ENCODE measurements around the gene GTPBP3. TPM values are rescaled to one million over a fixed set of nuclear protein-coding genes. Genes with fewer than 3 reads are reported as not detected.
A peak's percentile ranks its signal among the peaks of the same experiment; 100 is the strongest.

The GTPBP3 gene
- total and polyA plus RNA-seq, 9 of the 15 experiments (the other 6 are each of a cell fraction or from before 2014, with no cell fraction given) = 4.9 to 124 (median 22.6) TPM

DNA sequence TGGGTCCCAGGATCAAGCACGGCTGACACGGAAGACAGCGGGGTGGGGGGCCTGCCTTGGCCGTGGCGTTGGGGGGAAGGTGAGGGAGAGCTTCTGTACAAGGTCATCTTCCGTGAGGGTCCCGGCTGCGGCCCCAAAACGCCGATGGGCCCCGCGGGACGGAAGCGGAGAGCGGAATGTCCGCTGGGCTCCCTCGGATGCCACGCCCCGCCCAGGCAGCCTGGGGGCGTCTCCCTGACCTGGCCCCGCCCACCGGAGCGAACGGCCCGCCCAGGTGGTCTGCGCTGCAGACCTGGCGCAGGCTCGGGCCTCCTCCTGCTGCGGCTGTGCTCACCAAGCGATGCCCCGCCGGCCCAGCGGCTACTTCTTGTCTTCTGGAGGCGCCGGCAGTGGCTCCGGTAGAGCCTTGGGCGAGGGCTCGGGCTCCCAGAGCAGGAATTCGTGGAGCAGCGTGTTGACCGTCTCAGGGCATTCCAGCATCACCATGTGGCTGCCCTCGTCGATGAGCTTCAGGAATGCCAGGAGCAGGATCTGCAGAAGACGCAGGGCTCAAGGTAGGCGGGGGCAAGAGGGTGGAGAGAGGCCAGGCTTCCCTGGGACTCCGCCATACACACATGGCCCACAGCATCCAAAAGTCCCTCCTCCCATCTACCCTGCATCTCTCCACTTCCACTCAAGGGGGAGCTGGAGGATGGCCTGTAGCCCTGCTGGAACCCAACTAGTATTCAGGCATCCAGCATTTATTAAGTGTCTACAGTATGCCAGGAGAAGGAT lies 44.9 kb upstream of the GTPBP3 start (continued):
- TF ChIP-seq SRF (CRISPR knock-in tag; IDR thresholded peaks at IDR 0.05) = peak in 1 of 2 experiments; percentile 10; a peak in 1 of 4 replicates
- TF ChIP-seq RBM14 (IDR thresholded peaks at IDR 0.05; ENCODE audit: borderline replicate concordance, insufficient read depth, low read depth, low read length) = no peak
- no peak for TF ChIP-seq RBBP5 (IDR thresholded peaks at IDR 0.05; ENCODE audit: borderline replicate concordance, insufficient read depth, low read length, poor library complexity, severe bottlenecking)
- TF ChIP-seq, protein P1, sequence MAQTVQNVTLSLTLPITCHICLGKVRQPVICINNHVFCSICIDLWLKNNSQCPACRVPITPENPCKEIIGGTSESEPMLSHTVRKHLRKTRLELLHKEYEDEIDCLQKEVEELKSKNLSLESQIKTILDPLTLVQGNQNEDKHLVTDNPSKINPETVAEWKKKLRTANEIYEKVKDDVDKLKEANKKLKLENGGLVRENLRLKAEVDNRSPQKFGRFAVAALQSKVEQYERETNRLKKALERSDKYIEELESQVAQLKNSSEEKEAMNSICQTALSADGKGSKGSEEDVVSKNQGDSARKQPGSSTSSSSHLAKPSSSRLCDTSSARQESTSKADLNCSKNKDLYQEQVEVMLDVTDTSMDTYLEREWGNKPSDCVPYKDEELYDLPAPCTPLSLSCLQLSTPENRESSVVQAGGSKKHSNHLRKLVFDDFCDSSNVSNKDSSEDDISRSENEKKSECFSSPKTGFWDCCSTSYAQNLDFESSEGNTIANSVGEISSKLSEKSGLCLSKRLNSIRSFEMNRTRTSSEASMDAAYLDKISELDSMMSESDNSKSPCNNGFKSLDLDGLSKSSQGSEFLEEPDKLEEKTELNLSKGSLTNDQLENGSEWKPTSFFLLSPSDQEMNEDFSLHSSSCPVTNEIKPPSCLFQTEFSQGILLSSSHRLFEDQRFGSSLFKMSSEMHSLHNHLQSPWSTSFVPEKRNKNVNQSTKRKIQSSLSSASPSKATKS (CRISPR knock-in tag; IDR thresholded peaks at IDR 0.05) = no peak
- TF ChIP-seq, protein P2, sequence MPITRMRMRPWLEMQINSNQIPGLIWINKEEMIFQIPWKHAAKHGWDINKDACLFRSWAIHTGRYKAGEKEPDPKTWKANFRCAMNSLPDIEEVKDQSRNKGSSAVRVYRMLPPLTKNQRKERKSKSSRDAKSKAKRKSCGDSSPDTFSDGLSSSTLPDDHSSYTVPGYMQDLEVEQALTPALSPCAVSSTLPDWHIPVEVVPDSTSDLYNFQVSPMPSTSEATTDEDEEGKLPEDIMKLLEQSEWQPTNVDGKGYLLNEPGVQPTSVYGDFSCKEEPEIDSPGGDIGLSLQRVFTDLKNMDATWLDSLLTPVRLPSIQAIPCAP (CRISPR knock-in tag; IDR thresholded peaks at IDR 0.05; ENCODE audit: borderline replicate concordance) = no peak
- TF ChIP-seq, protein P3, sequence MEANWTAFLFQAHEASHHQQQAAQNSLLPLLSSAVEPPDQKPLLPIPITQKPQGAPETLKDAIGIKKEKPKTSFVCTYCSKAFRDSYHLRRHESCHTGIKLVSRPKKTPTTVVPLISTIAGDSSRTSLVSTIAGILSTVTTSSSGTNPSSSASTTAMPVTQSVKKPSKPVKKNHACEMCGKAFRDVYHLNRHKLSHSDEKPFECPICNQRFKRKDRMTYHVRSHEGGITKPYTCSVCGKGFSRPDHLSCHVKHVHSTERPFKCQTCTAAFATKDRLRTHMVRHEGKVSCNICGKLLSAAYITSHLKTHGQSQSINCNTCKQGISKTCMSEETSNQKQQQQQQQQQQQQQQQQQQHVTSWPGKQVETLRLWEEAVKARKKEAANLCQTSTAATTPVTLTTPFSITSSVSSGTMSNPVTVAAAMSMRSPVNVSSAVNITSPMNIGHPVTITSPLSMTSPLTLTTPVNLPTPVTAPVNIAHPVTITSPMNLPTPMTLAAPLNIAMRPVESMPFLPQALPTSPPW (CRISPR knock-in tag; IDR thresholded peaks at IDR 0.05) = peak; percentile 17; the same call in 1 of the 2 replicates
- no peak for TF ChIP-seq HMG20A (CRISPR knock-in tag; conservative IDR thresholded peaks at IDR 0.05)
- no peak for TF ChIP-seq PCBP2 (IDR thresholded peaks at IDR 0.05; ENCODE audit: low read depth, low read length, poor library complexity, severe bottlenecking)
- TF ChIP-seq, protein P4, sequence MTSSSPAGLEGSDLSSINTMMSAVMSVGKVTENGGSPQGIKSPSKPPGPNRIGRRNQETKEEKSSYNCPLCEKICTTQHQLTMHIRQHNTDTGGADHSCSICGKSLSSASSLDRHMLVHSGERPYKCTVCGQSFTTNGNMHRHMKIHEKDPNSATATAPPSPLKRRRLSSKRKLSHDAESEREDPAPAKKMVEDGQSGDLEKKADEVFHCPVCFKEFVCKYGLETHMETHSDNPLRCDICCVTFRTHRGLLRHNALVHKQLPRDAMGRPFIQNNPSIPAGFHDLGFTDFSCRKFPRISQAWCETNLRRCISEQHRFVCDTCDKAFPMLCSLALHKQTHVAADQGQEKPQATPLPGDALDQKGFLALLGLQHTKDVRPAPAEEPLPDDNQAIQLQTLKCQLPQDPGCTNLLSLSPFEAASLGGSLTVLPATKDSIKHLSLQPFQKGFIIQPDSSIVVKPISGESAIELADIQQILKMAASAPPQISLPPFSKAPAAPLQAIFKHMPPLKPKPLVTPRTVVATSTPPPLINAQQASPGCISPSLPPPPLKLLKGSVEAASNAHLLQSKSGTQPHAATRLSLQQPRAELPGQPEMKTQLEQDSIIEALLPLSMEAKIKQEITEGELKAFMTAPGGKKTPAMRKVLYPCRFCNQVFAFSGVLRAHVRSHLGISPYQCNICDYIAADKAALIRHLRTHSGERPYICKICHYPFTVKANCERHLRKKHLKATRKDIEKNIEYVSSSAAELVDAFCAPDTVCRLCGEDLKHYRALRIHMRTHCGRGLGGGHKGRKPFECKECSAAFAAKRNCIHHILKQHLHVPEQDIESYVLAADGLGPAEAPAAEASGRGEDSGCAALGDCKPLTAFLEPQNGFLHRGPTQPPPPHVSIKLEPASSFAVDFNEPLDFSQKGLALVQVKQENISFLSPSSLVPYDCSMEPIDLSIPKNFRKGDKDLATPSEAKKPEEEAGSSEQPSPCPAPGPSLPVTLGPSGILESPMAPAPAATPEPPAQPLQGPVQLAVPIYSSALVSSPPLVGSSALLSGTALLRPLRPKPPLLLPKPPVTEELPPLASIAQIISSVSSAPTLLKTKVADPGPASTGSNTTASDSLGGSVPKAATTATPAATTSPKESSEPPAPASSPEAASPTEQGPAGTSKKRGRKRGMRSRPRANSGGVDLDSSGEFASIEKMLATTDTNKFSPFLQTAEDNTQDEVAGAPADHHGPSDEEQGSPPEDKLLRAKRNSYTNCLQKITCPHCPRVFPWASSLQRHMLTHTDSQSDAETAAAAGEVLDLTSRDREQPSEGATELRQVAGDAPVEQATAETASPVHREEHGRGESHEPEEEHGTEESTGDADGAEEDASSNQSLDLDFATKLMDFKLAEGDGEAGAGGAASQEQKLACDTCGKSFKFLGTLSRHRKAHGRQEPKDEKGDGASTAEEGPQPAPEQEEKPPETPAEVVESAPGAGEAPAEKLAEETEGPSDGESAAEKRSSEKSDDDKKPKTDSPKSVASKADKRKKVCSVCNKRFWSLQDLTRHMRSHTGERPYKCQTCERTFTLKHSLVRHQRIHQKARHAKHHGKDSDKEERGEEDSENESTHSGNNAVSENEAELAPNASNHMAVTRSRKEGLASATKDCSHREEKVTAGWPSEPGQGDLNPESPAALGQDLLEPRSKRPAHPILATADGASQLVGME (CRISPR knock-in tag; IDR thresholded peaks at IDR 0.05) = 0 out of 2 replicates have a peak, but pooled peaks have one; percentile 36
- TF ChIP-seq, protein P5, sequence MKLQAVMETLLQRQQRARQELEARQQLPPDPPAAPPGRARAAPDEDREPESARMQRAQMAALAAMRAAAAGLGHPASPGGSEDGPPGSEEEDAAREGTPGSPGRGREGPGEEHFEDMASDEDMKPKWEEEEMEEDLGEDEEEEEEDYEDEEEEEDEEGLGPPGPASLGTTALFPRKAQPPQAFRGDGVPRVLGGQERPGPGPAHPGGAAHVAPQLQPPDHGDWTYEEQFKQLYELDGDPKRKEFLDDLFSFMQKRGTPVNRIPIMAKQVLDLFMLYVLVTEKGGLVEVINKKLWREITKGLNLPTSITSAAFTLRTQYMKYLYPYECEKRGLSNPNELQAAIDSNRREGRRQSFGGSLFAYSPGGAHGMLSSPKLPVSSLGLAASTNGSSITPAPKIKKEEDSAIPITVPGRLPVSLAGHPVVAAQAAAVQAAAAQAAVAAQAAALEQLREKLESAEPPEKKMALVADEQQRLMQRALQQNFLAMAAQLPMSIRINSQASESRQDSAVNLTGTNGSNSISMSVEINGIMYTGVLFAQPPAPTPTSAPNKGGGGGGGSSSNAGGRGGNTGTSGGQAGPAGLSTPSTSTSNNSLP (IDR thresholded peaks at IDR 0.05; ENCODE audit: borderline replicate concordance, low read depth, low read length) = 0 out of 2 replicates have a peak, but pooled peaks have one; percentile 35
- no peak for TF ChIP-seq TFAM (CRISPR knock-in tag; conservative IDR thresholded peaks at IDR 0.05)
- TF ChIP-seq ZNF121 (CRISPR knock-in tag; conservative IDR thresholded peaks at IDR 0.05) = no peak
